ENCODE results near the gene TRIM29. TPM values are rescaled to one million over a fixed set of nuclear protein-coding genes. Genes with fewer than 3 reads are reported as not detected.

Gene TRIM29
- total RNA-seq, 1 experiment from 2014 or later = 38.5 TPM

- no peaks in the 10 kb centered on the region for H3K79me2 ChIP-seq (ENCODE audit: low read length)
- no peaks in the 10 kb centered on the region for H4K20me1 ChIP-seq (ENCODE audit: low read length)
- ChIA-PET POLR2A (ENCODE audit: unreplicated experiment) (no interaction called here), CTCF (no interaction called here)
- H3K4me2 ChIP-seq (ENCODE audit: low read length) = no peak overlapping the region
- peaks cover 19% of the 10 kb centered on the region for H3K4me1 ChIP-seq (ENCODE audit: insufficient read depth, low read length)
- H3K4me3 ChIP-seq (ENCODE audit: low read length) = no peak overlapping the region
- no peak overlapping the region for H2AFZ ChIP-seq (ENCODE audit: low read length)
- DNase-seq (no peak), ATAC-seq (no peak)
- H3K9me3 ChIP-seq (ENCODE audit: low read length) = no peaks in the 10 kb centered on the region
- no TSS peak for BruUV-seq (replicated peaks)
- no peaks in the 10 kb centered on the region for H3K36me3 ChIP-seq (ENCODE audit: low read depth, low read length)
- no peaks in the 10 kb centered on the region for H3K27me3 ChIP-seq (ENCODE audit: low read length)
- intact Hi-C loops (cut with micrococcal nuclease) = no loop called here
- H3F3A ChIP-seq (ENCODE audit: low read length, unreplicated experiment) = no peaks in the 10 kb centered on the region
- TF ChIP-seq, protein P1, sequence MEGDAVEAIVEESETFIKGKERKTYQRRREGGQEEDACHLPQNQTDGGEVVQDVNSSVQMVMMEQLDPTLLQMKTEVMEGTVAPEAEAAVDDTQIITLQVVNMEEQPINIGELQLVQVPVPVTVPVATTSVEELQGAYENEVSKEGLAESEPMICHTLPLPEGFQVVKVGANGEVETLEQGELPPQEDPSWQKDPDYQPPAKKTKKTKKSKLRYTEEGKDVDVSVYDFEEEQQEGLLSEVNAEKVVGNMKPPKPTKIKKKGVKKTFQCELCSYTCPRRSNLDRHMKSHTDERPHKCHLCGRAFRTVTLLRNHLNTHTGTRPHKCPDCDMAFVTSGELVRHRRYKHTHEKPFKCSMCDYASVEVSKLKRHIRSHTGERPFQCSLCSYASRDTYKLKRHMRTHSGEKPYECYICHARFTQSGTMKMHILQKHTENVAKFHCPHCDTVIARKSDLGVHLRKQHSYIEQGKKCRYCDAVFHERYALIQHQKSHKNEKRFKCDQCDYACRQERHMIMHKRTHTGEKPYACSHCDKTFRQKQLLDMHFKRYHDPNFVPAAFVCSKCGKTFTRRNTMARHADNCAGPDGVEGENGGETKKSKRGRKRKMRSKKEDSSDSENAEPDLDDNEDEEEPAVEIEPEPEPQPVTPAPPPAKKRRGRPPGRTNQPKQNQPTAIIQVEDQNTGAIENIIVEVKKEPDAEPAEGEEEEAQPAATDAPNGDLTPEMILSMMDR (conservative IDR thresholded peaks at IDR 0.05; ENCODE audit: low read depth, low read length) = no peak
- no peak for TF ChIP-seq EZH2 (IDR thresholded peaks at IDR 0.05; ENCODE audit: low read length, unreplicated experiment)
- no peak for TF ChIP-seq EZH2phosphoT487 (IDR thresholded peaks at IDR 0.05; ENCODE audit: borderline replicate concordance, low read length)
- H3K9me2 ChIP-seq (replicated peaks; ENCODE audit: low read length) = no peaks in the 10 kb centered on the region
- H3K27ac ChIP-seq (ENCODE audit: low read length) = no peak overlapping the region
- no peak overlapping the region for H3K9ac ChIP-seq (ENCODE audit: low read length)
Measured at GRCh38 chr11:120134931-120135228, 3.0 kb downstream of the TRIM29 start.

DNA sequence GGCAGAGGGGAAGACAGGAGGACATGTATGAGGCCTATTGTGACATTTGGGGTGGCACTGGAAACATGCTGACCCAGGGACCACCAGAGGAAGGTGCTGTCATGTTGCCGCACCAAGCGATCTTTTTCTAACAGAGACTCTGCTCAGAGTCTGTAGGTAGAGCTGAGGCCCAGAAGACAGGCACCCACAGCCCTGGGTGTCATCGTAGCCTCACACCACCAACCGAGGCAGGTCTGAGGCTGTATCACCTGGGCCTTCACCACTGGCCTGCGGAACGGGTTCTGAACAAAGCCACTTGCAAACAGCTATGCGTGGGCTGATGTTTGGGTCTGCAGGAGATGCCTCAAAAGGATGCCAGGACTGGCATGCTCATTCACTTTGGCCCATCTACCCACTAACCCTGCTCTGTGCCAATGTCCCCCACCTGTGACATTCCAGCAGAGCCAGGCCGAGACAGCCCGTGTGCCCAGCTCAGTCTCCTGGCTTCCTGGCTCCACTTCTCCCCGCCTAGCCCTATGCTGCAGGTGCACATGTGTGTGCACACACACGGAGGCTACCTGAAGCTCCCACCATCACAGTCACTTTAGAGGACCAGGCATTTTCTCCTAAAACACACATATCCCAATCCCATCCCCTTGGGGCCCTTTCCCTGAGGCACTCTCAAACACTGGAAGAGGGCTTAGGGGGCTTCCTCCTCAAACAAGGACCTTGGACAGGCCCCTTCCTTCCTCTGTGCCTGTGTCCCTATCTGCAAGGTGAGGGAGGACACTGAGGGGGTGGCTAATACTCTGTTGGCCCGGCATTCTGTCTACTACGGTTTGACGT, 3.6 kb downstream of the TRIM29 start:
- H3K4me1 ChIP-seq (ENCODE audit: insufficient read depth, low read length) = peaks cover 23% of the 10 kb centered on the region
- H3K79me2 ChIP-seq (ENCODE audit: low read length) = no peaks in the 10 kb centered on the region
- no TSS peak for BruUV-seq (replicated peaks)
- H3K9me2 ChIP-seq (replicated peaks; ENCODE audit: low read length) = no peaks in the 10 kb centered on the region
- no peak overlapping the region for H3K4me2 ChIP-seq (ENCODE audit: low read length)
- H4K20me1 ChIP-seq (ENCODE audit: low read length) = no peaks in the 10 kb centered on the region
- H3K4me3 ChIP-seq (ENCODE audit: low read length) = no peak overlapping the region
- intact Hi-C loops (cut with micrococcal nuclease) = no loop called here
- TF ChIP-seq EZH2 (IDR thresholded peaks at IDR 0.05; ENCODE audit: low read length, unreplicated experiment) = no peak
- TF ChIP-seq, protein P1 (conservative IDR thresholded peaks at IDR 0.05; ENCODE audit: low read depth, low read length) = no peak
- DNase-seq (no peak), ATAC-seq (no peak)
- H3K9ac ChIP-seq (ENCODE audit: low read length) = no peak overlapping the region
- H3K27me3 ChIP-seq (ENCODE audit: low read length) = no peaks in the 10 kb centered on the region
- no peaks in the 10 kb centered on the region for H3K36me3 ChIP-seq (ENCODE audit: low read depth, low read length)
- no peaks in the 10 kb centered on the region for H3K9me3 ChIP-seq (ENCODE audit: low read length)
- no peaks in the 10 kb centered on the region for H3F3A ChIP-seq (ENCODE audit: low read length, unreplicated experiment)
- POLR2A ChIA-PET (ENCODE audit: unreplicated experiment) = no interaction called here
- CTCF ChIA-PET = no interaction called here
- H2AFZ ChIP-seq (ENCODE audit: low read length) = no peak overlapping the region
- no peak overlapping the region for H3K27ac ChIP-seq (ENCODE audit: low read length)

Data from PC-3 (cell line).